ENCODE data around the gene ATP5ME.

The ATP5ME gene

GRCh38 chr4:661231-661630 lies 12.8 kb downstream of the ATP5ME start:
- H3K79me2 ChIP-seq, result no peaks in the 10 kb centered on the region
- no peak overlapping the region for H3K9ac ChIP-seq
- no peaks in the 10 kb centered on the region for H3K36me3 ChIP-seq (ENCODE audit: control insufficient read depth, insufficient read depth, low read length)
- no peak for TF ChIP-seq CTCF (IDR thresholded peaks at IDR 0.05)
- H3K4me1 ChIP-seq, result no peaks in the 10 kb centered on the region
- no peak overlapping the region for H2AFZ ChIP-seq
- H3K27ac ChIP-seq, result no peak overlapping the region
- no peak overlapping the region for H3K4me2 ChIP-seq (ENCODE audit: low read length)
- H3K27me3 ChIP-seq (ENCODE audit: control insufficient read depth, insufficient read depth, low read length), result no peaks in the 10 kb centered on the region
- no peak overlapping the region for H3K4me3 ChIP-seq (ENCODE audit: low read depth, low read length)
- H3K9me3 ChIP-seq (ENCODE audit: control insufficient read depth, low read length), result no peaks in the 10 kb centered on the region

GRCh38 chr4:660401-660800 lies 13.7 kb downstream of the ATP5ME start:
- Histone ChIP-seq H3K79me2 (no peaks in the 10 kb centered on the region), H3K4me1 (no peaks in the 10 kb centered on the region), H2AFZ (no peak overlapping the region), H3K27me3 (ENCODE audit: control insufficient read depth, insufficient read depth, low read length) (no peaks in the 10 kb centered on the region), H3K36me3 (ENCODE audit: control insufficient read depth, insufficient read depth, low read length) (no peaks in the 10 kb centered on the region), H3K27ac (no peak overlapping the region), H3K9me3 (ENCODE audit: control insufficient read depth, low read length) (no peaks in the 10 kb centered on the region), H3K4me3 (ENCODE audit: low read depth, low read length) (no peak overlapping the region), H3K4me2 (ENCODE audit: low read length) (no peak overlapping the region), H3K9ac (no peak overlapping the region)
- TF ChIP-seq CTCF (IDR thresholded peaks at IDR 0.05), result no peak

- no peak overlapping the region for H3K27ac ChIP-seq
- no peak overlapping the region for H3K4me3 ChIP-seq (ENCODE audit: low read depth, low read length)
- no peak overlapping the region for H3K4me2 ChIP-seq (ENCODE audit: low read length)
- no peaks in the 10 kb centered on the region for H3K79me2 ChIP-seq
- no peaks in the 10 kb centered on the region for H3K27me3 ChIP-seq (ENCODE audit: control insufficient read depth, insufficient read depth, low read length)
- H2AFZ ChIP-seq, result no peak overlapping the region
- H3K9me3 ChIP-seq (ENCODE audit: control insufficient read depth, low read length), result no peaks in the 10 kb centered on the region
- H3K9ac ChIP-seq, result no peak overlapping the region
- H3K36me3 ChIP-seq (ENCODE audit: control insufficient read depth, insufficient read depth, low read length), result no peaks in the 10 kb centered on the region
- no peak for TF ChIP-seq CTCF (IDR thresholded peaks at IDR 0.05)
- no peaks in the 10 kb centered on the region for H3K4me1 ChIP-seq
These were observed 14.2 kb downstream of the ATP5ME start for GRCh38 chr4:659851-660250.

GRCh38 chr4:658681-659667 lies 15.1 kb downstream of the ATP5ME start:
- Histone ChIP-seq H3K4me3 (ENCODE audit: low read depth, low read length) (no peak overlapping the region), H3K36me3 (ENCODE audit: control insufficient read depth, insufficient read depth, low read length) (no peaks in the 10 kb centered on the region), H3K9me3 (ENCODE audit: control insufficient read depth, low read length) (no peaks in the 10 kb centered on the region), H3K79me2 (no peaks in the 10 kb centered on the region), H3K27me3 (ENCODE audit: control insufficient read depth, insufficient read depth, low read length) (no peaks in the 10 kb centered on the region), H3K4me2 (ENCODE audit: low read length) (no peak overlapping the region), H3K27ac (no peak overlapping the region), H2AFZ (no peak overlapping the region), H3K4me1 (no peaks in the 10 kb centered on the region), H3K9ac (no peak overlapping the region)
- TF ChIP-seq CTCF (IDR thresholded peaks at IDR 0.05), result no peak

Measured in parathyroid adenoma (tissue), 2 donors.